Fibroblast of lung (primary cell): ENCODE results near the gene TAMALIN.

ENCODE experiments used
- EZH2 ChIP-seq: IDR thresholded peaks from 2 replicates; pipeline ENCODE4 v1.5.1; 2012; ENCODE audit warnings: low read length, control low read depth, mild to moderate bottlenecking; ENCODE audit errors: missing control alignments
- TF ChIP-seq, protein P1 (sequence below), 2 donors: IDR thresholded peaks in 1 of 2; conservative IDR thresholded peaks in 1 of 2; 1 replicate in 1 of 2; 2 replicates in 1 of 2; pipeline ENCODE4 v1.5.1; 2011 to 2012; ENCODE audit warnings: low read length in 2 of 2, control low read depth in 1 of 2, inconsistent platforms in 1 of 2, low read depth in 1 of 2, mild to moderate bottlenecking in 1 of 2

DNA sequence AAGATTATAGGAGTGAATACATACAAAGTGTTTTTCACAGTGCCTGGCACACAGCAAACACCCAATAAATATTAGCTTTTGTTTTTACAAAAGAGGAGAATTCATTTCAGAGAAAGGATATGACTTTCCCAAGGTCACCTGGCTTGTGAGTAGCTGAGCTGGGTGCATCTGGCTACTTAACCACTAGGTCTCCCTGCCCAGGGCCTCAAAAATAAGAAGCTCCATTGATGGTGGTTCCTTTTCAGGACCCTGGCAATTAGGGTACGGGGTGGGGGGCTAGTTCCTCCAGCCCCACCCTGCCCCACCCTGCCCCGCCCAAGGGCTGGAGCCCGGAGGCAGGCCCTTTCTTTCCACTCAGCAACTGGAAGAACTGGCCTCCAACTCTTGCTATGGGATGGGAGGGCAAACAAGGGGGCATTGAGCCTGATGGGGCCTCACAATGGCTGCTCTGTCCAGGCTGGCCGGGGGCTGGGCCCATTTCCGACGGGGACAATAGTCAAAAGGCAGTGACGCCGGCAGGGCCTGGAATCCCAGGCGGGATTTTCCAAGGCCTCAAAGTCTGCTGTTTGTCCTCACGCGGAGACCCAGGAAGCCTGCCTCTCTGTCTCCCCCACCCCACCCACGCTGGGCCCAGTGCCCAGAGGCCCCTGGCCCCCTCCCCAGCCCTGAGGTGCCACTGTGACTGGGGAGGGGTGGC is 54.9 kb downstream of the TAMALIN start:
- no peak for TF ChIP-seq EZH2
- TF ChIP-seq, protein P1, sequence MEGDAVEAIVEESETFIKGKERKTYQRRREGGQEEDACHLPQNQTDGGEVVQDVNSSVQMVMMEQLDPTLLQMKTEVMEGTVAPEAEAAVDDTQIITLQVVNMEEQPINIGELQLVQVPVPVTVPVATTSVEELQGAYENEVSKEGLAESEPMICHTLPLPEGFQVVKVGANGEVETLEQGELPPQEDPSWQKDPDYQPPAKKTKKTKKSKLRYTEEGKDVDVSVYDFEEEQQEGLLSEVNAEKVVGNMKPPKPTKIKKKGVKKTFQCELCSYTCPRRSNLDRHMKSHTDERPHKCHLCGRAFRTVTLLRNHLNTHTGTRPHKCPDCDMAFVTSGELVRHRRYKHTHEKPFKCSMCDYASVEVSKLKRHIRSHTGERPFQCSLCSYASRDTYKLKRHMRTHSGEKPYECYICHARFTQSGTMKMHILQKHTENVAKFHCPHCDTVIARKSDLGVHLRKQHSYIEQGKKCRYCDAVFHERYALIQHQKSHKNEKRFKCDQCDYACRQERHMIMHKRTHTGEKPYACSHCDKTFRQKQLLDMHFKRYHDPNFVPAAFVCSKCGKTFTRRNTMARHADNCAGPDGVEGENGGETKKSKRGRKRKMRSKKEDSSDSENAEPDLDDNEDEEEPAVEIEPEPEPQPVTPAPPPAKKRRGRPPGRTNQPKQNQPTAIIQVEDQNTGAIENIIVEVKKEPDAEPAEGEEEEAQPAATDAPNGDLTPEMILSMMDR (conservative IDR thresholded peaks at IDR 0.05 in 1 of 2, IDR thresholded peaks at IDR 0.05 in 1 of 2; ENCODE audit: low read depth in 1 of 2, low read length in 2 of 2), result no peak
